ENCODE measurements around the gene FSIP1.

The FSIP1 gene

DNA sequence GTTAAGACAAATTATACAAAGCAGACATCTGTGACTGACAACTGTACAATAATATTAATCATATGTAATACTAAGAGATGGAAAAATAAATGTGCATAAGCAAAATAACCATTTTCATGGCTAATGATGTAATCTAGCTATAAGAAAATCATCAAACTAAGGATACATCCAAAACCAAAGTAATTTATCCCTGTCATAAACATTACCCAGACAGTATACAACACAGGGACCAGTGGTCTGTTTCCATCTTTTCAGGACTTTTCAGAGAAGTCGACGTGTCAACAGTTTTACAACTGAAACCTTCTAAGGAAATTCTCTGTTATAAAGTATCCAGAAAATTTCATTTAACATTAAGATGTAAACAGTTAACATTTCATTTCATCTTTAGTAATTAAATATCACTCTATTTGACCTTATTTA lies 190.7 kb downstream of the FSIP1 start:
- no peak for DNase-seq

DNA sequence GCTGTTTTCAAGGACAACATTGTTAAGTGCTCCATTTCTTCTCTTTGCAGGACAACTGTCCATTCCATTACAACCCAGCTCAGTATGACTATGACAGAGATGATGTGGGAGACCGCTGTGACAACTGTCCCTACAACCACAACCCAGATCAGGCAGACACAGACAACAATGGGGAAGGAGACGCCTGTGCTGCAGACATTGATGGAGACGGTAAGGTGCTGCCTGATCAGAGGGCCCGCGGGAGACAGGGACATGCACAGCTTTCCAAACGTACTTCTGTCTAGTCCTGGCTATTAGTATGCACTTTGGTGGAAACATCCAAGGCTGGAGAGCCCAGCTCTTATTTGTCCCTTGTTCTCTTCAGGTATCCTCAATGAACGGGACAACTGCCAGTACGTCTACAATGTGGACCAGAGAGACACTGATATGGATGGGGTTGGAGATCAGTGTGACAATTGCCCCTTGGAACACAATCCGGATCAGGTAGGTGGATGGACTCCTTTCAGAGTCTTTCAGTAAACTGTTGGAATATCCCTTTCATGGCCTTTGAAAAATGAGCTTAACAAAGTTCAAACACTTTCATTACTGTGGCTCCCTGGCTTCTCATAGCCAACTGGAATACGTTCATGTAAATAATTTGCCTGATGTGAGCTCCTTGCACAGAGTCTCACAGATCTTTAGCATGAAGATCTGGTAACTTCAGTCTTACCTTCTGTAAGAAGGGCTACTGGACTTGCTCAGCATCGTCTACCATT lies 191.3 kb downstream of the FSIP1 start:
- no peak for DNase-seq

DNA sequence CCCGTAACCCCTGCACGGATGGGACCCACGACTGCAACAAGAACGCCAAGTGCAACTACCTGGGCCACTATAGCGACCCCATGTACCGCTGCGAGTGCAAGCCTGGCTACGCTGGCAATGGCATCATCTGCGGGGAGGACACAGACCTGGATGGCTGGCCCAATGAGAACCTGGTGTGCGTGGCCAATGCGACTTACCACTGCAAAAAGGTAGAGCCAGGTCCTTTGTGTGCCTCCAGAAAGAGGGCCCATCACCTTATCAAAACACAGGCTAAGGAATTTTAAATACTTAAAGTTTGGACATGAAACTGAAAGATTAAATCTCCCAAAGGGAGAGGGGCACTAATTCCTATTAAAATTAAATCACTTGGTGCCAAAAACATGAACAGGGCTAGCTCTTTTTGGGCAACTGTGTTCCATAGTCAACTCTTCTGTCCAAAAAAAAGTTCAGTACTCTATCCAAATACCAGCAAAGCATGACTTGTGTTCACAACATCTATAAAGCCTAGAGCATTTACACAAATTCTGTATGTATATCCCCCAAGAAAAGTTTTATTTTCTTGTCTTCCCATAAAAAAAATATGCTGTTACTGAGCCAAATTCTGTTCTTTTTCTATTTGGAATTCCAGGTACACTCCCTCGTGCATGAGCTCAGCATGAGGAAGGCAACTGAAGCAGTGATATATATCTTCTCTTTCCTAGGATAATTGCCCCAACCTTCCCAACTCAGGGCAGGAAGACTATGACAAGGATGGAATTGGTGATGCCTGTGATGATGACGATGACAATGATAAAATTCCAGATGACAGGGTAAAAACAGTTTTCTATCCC lies 192.6 kb downstream of the FSIP1 start:
- no peak for DNase-seq

DNA sequence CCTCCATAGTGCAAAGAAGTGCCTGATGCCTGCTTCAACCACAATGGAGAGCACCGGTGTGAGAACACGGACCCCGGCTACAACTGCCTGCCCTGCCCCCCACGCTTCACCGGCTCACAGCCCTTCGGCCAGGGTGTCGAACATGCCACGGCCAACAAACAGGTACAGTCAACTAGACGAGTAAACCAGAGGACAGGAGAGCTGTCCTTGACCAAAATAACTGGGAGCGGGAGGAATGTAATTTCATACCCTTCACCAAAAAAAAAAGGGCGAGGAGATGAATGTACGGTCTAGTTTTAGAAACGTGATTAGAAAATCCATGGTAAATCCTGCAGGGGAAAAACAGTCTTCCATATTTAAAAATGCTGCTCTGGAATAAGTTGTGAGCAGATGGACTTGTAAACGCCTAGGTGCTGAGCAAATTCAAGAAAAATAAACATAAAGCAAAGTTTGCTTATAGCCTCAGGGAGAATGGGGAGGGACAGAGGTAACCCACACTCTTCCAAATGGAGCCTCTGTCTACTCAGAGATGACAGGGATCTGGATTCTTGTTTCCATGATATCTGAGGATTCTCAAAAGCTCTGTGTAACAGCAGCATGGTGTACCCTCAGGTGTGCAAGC lies 193.3 kb downstream of the FSIP1 start:
- no peak for DNase-seq

DNA sequence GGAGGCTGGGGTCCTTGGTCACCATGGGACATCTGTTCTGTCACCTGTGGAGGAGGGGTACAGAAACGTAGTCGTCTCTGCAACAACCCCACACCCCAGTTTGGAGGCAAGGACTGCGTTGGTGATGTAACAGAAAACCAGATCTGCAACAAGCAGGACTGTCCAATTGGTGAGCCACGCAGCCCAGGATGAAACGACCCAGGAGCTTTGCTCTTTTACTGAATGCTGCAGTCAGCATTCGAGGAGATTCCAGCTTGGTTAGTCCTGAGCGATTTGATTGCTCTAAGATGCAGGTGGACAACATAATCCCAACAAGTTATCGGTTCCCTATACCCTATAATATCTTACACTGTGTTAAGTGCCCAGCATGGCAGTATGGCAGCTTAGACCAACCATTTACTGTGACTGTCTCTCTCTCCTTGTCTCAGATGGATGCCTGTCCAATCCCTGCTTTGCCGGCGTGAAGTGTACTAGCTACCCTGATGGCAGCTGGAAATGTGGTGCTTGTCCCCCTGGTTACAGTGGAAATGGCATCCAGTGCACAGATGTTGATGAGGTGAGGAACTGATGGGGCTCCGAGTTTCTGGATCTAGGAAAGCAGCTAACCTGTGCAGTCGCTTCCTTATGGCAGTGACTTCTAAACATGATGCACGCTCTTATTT lies 194.0 kb downstream of the FSIP1 start:
- DNase-seq = no peak

DNA sequence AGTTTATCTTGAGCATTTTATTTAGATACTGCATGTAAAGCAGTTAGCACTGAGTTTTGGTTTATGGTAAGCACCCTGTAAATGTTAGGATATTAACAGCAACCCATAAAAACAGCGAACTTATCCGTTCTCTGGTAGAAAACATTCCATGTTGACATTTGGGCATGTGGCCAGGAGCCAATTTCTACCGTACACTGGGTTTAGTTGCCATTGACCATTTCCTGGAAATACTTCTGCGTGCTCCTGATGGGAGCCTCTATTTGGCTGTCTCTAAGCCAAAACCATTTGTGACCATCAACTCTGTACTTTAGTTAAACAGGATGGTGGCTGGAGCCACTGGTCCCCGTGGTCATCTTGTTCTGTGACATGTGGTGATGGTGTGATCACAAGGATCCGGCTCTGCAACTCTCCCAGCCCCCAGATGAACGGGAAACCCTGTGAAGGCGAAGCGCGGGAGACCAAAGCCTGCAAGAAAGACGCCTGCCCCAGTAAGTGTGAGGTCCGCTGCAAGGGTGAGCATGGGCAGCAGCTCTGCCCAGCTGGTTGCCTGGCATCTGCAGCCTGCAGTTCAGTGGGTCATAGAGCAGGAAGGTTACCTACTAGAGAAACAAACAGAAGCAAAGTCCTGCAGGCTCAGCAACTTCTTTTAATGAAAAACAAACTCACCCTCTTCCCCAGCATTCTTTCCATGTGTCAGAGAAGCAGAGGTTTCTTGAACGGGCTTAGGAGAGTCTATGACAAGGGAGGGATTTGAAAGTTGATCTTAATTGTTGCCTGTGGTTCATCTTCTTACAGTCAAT lies 194.7 kb downstream of the FSIP1 start:
- DNase-seq = no peak

DNA sequence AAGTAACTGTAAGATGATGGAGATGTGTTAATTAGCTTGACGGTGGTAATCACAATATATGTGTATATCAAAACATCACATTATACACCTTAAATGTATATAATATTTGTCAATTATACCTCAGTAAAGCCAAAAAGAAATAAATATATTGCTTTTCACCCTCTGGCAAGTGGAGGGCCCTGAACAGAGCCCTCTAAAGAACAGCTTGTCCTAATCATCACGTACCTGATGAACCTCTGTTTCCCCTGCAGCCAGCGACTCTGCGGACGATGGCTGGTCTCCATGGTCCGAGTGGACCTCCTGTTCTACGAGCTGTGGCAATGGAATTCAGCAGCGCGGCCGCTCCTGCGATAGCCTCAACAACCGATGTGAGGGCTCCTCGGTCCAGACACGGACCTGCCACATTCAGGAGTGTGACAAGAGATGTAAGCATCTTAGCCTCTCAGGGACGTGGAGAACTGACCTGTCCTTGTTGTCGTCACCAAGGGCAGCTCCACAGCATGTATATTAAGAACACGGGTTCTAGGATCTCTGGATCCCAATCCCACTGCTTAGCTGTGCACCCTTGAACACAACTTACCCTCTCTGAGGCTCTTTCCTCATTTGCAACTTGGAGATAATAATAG lies 195.4 kb downstream of the FSIP1 start:
- DNase-seq = no peak

DNA sequence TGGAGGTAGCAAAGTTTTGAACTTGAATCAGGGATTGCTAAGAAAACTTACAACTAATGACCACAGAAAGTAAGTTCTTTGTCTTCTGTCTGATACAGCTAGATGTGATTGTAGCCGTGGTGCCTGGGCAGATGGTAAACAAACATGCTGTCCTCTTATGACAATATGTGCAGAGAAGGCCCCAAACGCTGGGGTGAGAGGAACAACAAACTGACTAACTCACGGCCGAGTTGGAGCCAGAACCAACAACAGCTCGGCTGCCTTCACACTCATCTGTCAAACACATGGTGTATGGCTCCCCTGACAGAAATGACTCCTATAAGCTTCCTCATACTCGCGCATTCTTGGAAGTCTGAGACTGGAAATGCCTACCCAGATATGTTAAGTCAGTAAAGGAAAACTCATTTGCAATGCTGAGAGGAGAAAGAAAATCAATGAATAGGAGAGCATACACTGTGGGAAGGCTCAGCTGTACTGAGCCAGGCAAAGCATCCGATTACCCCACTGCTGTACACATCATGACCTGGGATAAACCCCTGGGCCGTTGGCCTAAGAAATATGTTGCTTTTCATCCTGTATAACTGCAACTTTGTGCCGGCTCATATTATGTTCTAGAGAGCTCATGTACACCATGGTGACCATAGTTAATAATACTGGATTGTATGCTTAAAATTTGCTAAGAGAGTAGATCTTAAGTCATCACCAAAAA lies 196.1 kb downstream of the FSIP1 start:
- DNase-seq = no peak

DNA sequence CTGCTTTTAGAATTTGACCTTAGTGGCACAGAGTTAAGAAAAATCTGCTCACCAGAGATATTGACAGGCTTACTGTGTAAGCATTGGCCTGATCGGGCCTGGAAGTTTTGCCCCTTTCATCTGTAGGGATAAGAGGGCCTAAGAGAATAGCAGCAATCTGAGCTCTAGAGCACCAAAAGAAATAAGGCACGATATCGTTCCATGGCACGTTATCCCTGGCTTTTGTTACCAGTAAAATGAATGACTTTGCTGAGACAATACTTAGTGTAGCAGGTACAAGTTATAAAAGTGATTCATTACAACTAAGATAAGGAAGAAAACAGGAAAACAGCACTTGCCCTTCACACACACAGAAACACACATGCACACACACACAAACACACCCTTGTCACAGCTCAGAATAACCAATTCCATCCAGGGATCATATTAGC lies 196.8 kb downstream of the FSIP1 start:
- no peak for DNase-seq

DNA sequence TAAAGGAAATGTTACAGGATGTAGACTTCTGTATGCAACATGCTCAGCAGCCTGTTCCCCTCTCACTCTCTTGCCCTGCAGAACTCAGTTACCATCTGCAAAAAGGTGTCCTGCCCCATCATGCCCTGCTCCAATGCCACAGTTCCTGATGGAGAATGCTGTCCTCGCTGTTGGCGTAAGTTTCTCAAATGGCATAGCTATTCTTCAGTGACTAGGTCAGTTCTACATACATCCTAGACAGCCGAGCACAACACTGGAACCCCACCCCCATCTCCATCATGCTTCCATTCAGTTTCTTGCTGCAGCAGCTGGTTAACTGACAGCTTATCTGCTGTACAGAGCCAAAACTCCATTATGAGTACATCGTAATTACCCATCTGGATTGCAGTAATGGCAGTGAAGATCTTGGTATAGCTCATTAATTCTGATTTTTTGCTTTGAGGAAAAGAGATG lies 197.2 kb downstream of the FSIP1 start:
- DNase-seq = no peak

DNA sequence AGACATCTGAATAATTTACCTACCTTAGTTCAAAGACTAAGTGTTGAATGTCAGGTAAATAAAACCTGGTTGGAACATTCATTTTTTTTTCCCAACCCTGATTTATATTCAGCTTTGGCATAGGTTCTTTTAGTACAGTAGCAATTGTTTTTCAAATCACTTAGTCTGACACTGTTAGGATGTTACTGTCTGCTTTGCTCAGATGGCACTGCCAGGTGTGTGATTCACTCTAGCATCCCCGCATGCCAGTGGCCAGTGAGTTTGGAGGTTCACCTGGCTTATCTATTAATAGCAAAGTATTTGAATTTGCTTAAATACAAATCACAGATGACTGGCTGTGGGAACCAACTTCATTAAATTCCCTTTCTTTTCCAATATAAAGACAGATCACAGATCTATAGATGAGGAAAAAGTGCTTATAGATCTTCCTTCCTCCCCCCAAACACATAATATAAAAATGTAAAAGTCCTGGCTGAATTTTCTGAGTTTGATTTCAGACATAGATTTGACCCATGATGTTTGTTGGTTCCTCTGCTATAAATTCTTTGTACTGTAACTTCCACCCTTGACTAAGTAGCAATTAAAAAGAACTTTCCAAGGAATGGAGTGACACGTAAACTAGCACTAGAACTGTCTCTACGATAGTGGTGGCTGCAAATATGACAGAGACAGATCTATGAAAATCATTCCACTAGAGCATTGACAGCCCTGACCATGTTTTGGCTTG lies 197.8 kb downstream of the FSIP1 start:
- no peak for DNase-seq

DNA sequence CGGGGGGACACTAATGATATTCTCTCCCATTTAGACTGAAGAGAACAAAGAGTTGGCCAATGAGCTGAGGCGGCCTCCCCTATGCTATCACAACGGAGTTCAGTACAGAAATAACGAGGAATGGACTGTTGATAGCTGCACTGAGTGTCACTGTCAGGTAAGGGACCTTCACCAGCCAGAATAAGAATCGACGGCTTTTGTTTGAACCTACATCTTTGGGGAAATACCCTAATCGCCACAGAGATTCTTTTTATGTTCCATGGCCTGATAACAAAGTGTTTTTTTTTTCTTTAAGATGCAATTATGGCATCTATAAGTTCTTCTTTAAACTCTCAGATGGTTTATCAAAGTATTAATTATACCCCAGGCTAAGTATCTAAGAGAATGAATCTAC lies 198.4 kb downstream of the FSIP1 start:
- no peak for DNase-seq

DNA sequence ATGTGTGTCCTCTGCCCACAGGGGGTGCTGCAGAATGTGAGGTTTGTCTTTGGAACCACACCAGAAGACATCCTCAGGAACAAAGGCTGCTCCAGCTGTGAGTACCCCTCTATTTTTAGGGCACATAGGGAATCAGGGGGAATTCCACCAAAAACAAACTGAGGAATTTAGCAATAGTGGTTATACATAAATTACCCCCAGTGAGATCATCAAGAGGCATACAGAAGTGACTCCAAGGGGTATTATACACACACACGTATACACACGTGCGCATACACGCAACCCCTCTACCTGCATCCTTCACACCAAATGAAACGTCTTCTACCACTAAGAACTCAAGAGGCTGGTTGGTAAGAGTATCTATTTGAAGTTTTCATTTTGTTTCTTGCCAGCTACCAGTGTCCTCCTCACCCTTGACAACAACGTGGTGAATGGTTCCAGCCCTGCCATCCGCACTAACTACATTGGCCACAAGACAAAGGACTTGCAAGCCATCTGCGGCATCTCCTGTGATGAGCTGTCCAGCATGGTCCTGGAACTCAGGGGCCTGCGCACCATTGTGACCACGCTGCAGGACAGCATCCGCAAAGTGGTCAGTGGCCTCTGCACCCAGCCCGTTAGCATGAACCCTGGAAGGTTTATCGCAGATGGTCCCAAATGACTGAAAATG lies 198.9 kb downstream of the FSIP1 start:
- no peak for DNase-seq

DNA sequence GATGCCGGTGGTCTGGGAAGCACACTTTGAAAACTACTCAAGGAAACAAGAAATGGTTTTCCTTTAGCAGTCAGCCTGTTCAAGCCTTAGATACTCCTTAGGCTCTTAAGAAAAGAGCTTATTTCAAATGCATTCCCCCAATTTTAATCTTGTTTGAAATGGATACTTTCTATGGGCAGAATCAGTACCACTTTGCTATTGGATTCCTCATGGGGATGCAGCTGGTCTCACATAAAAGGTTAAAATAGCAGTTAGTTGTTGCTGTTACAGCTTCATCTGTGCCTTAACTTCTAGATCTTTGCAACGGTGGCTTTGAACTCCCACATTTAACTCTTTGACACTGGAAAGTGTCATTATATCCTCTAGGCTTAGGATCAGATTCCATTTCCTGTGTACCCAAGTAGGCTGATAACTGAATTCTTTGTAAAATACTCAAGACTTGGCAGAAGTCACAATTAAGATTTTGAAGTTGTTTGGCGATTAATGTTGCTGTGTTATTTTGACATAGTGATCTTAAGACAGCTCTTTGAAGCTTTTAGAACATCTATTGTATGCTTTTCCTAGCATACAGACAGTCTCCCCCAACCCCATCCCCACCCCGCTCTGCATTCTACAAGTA lies 199.6 kb downstream of the FSIP1 start:
- no peak for DNase-seq

DNA sequence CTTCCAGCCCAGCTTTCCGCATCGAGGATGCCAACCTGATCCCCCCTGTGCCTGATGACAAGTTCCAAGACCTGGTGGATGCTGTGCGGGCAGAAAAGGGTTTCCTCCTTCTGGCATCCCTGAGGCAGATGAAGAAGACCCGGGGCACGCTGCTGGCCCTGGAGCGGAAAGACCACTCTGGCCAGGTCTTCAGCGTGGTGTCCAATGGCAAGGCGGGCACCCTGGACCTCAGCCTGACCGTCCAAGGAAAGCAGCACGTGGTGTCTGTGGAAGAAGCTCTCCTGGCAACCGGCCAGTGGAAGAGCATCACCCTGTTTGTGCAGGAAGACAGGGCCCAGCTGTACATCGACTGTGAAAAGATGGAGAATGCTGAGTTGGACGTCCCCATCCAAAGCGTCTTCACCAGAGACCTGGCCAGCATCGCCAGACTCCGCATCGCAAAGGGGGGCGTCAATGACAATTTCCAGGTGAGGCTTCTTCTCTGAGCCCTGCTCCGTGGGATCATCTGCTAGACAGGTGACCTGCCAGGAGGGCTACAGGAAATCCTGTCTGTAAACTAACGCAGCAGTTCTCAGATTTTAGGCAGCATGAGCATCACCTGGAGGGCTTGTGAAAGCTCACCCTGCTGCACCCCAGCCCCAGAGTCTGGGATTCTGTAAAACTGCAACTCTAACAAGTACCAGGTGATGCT lies 200.2 kb downstream of the FSIP1 start:
- no peak for DNase-seq

DNA sequence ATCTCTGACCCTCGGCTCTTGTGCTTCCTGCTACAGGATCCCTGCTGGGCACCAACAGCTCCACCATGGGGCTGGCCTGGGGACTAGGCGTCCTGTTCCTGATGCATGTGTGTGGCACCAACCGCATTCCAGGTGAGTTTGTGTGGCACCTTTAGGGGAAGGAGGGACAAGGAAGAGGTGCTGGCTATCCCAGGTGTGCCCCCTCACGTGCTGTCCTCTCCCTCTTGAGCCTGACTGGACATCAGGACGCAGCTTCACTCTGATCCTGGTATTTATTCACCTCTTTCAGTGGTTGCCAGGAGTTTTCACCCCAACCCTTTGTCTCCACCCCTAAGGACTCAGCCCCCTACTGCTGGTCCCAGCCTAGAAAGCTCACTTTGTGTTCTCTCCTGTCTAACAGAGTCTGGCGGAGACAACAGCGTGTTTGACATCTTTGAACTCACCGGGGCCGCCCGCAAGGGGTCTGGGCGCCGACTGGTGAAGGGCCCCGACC lies 200.8 kb downstream of the FSIP1 start:
- DNase-seq = no peak

DNA sequence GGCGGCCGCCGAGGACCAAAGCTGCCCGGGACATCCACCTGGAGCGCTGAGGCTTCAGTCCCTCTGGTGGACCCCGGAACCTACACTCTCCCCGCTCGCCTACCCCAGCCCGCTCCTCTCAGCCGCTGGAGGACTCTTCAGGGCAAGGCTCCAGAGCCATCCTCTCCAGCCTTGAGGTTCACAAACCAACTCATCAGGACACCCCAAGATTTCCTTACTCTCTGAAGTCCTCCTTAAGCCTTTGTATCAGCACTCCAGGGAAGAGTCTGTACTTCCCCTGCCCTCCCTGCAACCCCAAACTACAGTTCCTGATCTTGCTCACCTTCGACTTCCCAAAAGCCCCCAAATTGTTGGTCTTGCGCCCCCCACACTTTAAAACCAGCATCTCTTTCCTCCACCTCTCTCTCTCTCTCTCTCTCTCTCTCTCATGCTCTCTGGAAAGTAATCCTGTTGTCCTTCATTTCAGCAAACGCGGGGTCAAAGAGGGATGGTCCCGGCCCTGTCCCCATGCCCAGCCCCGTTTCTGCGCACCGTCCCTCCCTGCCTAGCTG lies 201.3 kb downstream of the FSIP1 start:
- DNase-seq = no peak

Measured in activated CD4-positive, CD25-positive, alpha-beta regulatory T cell (primary cell).